GM23338 (cell line): ENCODE results near the gene ATP10B. TPM values are rescaled to one million over a fixed set of nuclear protein-coding genes. Genes with fewer than 3 reads are reported as not detected.
"Not testable (repeated sequence)": the region's sequence is repeated elsewhere in the genome, so short reads cannot be mapped to it uniquely, and the experiment has no call there.

Source experiments
- ATAC-seq: fragments of 200-7000 bp; cut with Tn5 transposase; 3 replicates; pipeline ENCODE4 v1.9.1; 2020
- DNase-seq: peaks from one replicate; pipeline ENCODE4 v3.0.0-alpha.2; 2015; ENCODE audit warnings: low spot score
- H2AFZ ChIP-seq: fragments of 200-600 bp; sonication (generic); 2 replicates; pipeline ENCODE4 v1.8.0; 2016; ENCODE audit warnings: antibody characterized with exemption, mild to moderate bottlenecking, moderate library complexity
- H3F3A ChIP-seq: fragments of 200-600 bp; sonication (generic); replicated peaks from 2 replicates; pipeline ENCODE4 v1.8.0; 2017; ENCODE audit warnings: antibody characterized with exemption, mixed run types, low read depth
- H3K27ac ChIP-seq: fragments of 200-600 bp; sonication (generic); 2 replicates; pipeline ENCODE4 v1.6.1; 2016; ENCODE audit warnings: low read depth
- H3K27me3 ChIP-seq: fragments of 200-600 bp; sonication (generic); 2 replicates; pipeline ENCODE4 v1.8.0; 2016; ENCODE audit warnings: mild to moderate bottlenecking, mixed run types, moderate library complexity; ENCODE audit not compliant: insufficient read depth
- H3K36me3 ChIP-seq: fragments of 200-600 bp; sonication (generic); 2 replicates; pipeline ENCODE4 v1.8.0; 2016; ENCODE audit warnings: mild to moderate bottlenecking; ENCODE audit not compliant: insufficient read depth
- H3K4me1 ChIP-seq: fragments of 200-600 bp; sonication (generic); 2 replicates; pipeline ENCODE4 v1.8.0; 2016; ENCODE audit warnings: mild to moderate bottlenecking, moderate library complexity; ENCODE audit not compliant: insufficient read depth
- H3K4me2 ChIP-seq: fragments of 200-600 bp; sonication (generic); 2 replicates; pipeline ENCODE4 v1.7.1; 2017; ENCODE audit warnings: mixed run types
- H3K4me3 ChIP-seq: fragments of 200-600 bp; sonication (generic); 2 replicates; pipeline ENCODE4 v1.6.1; 2016; ENCODE audit warnings: mixed run types
- H3K79me2 ChIP-seq: fragments of 200-600 bp; sonication (generic); replicated peaks from 2 replicates; pipeline ENCODE4 v1.8.0; 2017; ENCODE audit warnings: mild to moderate bottlenecking; ENCODE audit not compliant: insufficient read depth
- H3K9me2 ChIP-seq: fragments of 200-600 bp; sonication (generic); 2 replicates; pipeline ENCODE4 v1.8.0; 2017; ENCODE audit not compliant: insufficient read depth
- H4K20me1 ChIP-seq: fragments of 200-600 bp; sonication (generic); replicated peaks from 2 replicates; pipeline ENCODE4 v1.8.0; 2017; ENCODE audit warnings: mild to moderate bottlenecking; ENCODE audit not compliant: insufficient read depth
- H3K27ac Mint-ChIP-seq: 2 replicates; pipeline ENCODE4 v1.8.0; 2020; ENCODE audit warnings: inconsistent platforms, mild to moderate bottlenecking, moderate library complexity, mixed read lengths
- H3K27me3 Mint-ChIP-seq: 3 replicates; pipeline ENCODE4 v1.8.0; 2022; ENCODE audit warnings: low read depth, mild to moderate bottlenecking, moderate library complexity, mixed read lengths, inconsistent platforms; ENCODE audit not compliant: insufficient read depth, poor library complexity
- H3K36me3 Mint-ChIP-seq: 3 replicates; pipeline ENCODE4 v1.8.0; 2021; ENCODE audit warnings: low read depth, mild to moderate bottlenecking, inconsistent platforms, moderate library complexity, mixed read lengths
- H3K4me1 Mint-ChIP-seq: 3 replicates; pipeline ENCODE4 v1.8.0; 2020; ENCODE audit warnings: mild to moderate bottlenecking, inconsistent platforms, mixed read lengths
- H3K4me3 Mint-ChIP-seq: 3 replicates; pipeline ENCODE4 v1.8.0; 2021; ENCODE audit warnings: moderate library complexity, mild to moderate bottlenecking, inconsistent platforms, mixed read lengths
- H3K9me3 Mint-ChIP-seq: 3 replicates; pipeline ENCODE4 v1.8.0; 2020; ENCODE audit warnings: moderate library complexity, mild to moderate bottlenecking, inconsistent platforms, mixed read lengths
- CREB1 ChIP-seq: fragments of 250-450 bp; sonication (Bioruptor Pico); IDR thresholded peaks from 2 replicates; pipeline ENCODE4 v1.5.0; 2020; ENCODE audit warnings: low read depth, mild to moderate bottlenecking, moderate library complexity
- EZH2 ChIP-seq: fragments of 200-600 bp; sonication (generic); IDR thresholded peaks from one replicate; pipeline ENCODE4 v1.8.0; 2017; ENCODE audit warnings: antibody characterized with exemption, mild to moderate bottlenecking, low read depth; ENCODE audit not compliant: unreplicated experiment
- EZH2phosphoT487 ChIP-seq: fragments of 200-600 bp; sonication (generic); IDR thresholded peaks from one replicate; pipeline ENCODE4 v1.8.1; 2018; ENCODE audit warnings: antibody characterized with exemption; ENCODE audit not compliant: unreplicated experiment
- JUNB ChIP-seq: IDR thresholded peaks from one replicate; pipeline ENCODE4 v1.6.1; 2016; ENCODE audit warnings: antibody characterized with exemption; ENCODE audit not compliant: unreplicated experiment
- NANOG ChIP-seq: IDR thresholded peaks from 2 replicates; pipeline ENCODE4 v1.6.1; 2016; ENCODE audit warnings: antibody characterized with exemption, borderline replicate concordance
- POLR2AphosphoS5 ChIP-seq: IDR thresholded peaks from 2 replicates; pipeline ENCODE4 v1.6.1; 2016; ENCODE audit warnings: antibody characterized with exemption, low read depth
- STAT1 ChIP-seq: IDR thresholded peaks from one replicate; pipeline ENCODE4 v1.6.1; 2016; ENCODE audit warnings: antibody characterized with exemption; ENCODE audit not compliant: unreplicated experiment
- ZNF114 ChIP-seq: fragments of 250-450 bp; sonication (Bioruptor Pico); IDR thresholded peaks from 2 replicates; pipeline ENCODE4 v1.5.0; 2020; ENCODE audit warnings: mild to moderate bottlenecking, moderate library complexity
- ZNF331 ChIP-seq: fragments of 250-450 bp; sonication (Bioruptor Pico); IDR thresholded peaks from 2 replicates; pipeline ENCODE4 v1.5.0; 2020; ENCODE audit warnings: low read depth, mild to moderate bottlenecking, moderate library complexity
- polyA plus RNA-seq: library from polyadenylated mRNA; unstranded; fragments of >200 nt; fragmentation: Nextera tagmentation; extraction: Ambion mirVana; gene quantifications from 2 replicates; pipeline ENCODE4 v1.2.1, GENCODE V29; 2016
- total RNA-seq: library from RNA; depleted of rRNA; stranded (reverse); fragments of >200 nt; shearing (Covaris generic); gene quantifications from 2 replicates; pipeline ENCODE4 v1.2.3, GENCODE V29; 2014
- TF ChIP-seq, protein P1 (sequence below), 2 experiments: fragments of 200-600 bp in 1 of 2; sonication (generic) in 1 of 2; conservative IDR thresholded peaks; 2 replicates each; pipeline versions ENCODE4 v1.5.1 to v1.6.1; 2016 to 2017; ENCODE audit warnings: antibody characterized with exemption in 2 of 2, low read depth in 2 of 2, mild to moderate bottlenecking in 2 of 2, moderate library complexity in 1 of 2

ATP10B gene
- total and polyA plus RNA-seq, 2 experiments from 2014 or later: 0.11 to 0.14 TPM

DNA sequence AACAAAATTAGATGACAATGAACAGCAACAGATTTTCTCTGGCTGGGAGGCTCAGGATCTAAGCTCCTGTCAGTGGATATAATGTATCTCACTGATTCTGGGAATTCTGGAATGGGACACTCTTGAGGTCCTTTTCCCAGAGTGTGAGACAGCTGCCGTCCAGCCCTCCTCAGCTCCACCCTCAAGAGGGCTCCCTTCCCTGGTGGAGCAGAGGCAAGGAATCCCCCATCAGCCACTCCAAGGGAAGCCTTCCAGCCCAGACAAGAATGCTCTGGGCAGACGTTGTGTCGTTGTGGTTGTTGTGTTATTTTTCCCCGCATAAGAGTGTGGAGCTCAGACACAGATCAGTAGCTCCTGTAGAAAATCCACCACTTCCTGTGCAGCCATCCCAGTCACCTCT lies 47.7 kb upstream of the ATP10B start:
- Mint-ChIP-seq H3K36me3 (no peaks in the 10 kb centered on the region), H3K9me3 (no peaks in the 10 kb centered on the region; the same call in 2 of the 3 replicates), H3K27me3 (no peaks in the 10 kb centered on the region), H3K4me1 (no peaks in the 10 kb centered on the region), H3K27ac (no peak overlapping the region), H3K4me3 (no peak overlapping the region)
- Histone ChIP-seq H4K20me1 (no peaks in the 10 kb centered on the region), H3K4me3 (no peak overlapping the region), H3K79me2 (no peaks in the 10 kb centered on the region), H3K4me1 (no peaks in the 10 kb centered on the region), H3K27me3 (no peaks in the 10 kb centered on the region), H3K4me2 (no peak overlapping the region), H3K27ac (no peak overlapping the region), H3F3A (no peaks in the 10 kb centered on the region), H3K9me2 (no peaks in the 10 kb centered on the region), H2AFZ (no peak overlapping the region), H3K36me3 (no peaks in the 10 kb centered on the region)
- DNase-seq: peak; percentile 32
- peak; percentile 83 for ATAC-seq
- TF ChIP-seq, protein P1, sequence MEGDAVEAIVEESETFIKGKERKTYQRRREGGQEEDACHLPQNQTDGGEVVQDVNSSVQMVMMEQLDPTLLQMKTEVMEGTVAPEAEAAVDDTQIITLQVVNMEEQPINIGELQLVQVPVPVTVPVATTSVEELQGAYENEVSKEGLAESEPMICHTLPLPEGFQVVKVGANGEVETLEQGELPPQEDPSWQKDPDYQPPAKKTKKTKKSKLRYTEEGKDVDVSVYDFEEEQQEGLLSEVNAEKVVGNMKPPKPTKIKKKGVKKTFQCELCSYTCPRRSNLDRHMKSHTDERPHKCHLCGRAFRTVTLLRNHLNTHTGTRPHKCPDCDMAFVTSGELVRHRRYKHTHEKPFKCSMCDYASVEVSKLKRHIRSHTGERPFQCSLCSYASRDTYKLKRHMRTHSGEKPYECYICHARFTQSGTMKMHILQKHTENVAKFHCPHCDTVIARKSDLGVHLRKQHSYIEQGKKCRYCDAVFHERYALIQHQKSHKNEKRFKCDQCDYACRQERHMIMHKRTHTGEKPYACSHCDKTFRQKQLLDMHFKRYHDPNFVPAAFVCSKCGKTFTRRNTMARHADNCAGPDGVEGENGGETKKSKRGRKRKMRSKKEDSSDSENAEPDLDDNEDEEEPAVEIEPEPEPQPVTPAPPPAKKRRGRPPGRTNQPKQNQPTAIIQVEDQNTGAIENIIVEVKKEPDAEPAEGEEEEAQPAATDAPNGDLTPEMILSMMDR (conservative IDR thresholded peaks at IDR 0.05; ENCODE audit: low read depth in 2 of 2): peak in 1 of 2 experiments; percentile 56; a peak in 2 of 4 replicates
- TF ChIP-seq JUNB: no peak

DNA sequence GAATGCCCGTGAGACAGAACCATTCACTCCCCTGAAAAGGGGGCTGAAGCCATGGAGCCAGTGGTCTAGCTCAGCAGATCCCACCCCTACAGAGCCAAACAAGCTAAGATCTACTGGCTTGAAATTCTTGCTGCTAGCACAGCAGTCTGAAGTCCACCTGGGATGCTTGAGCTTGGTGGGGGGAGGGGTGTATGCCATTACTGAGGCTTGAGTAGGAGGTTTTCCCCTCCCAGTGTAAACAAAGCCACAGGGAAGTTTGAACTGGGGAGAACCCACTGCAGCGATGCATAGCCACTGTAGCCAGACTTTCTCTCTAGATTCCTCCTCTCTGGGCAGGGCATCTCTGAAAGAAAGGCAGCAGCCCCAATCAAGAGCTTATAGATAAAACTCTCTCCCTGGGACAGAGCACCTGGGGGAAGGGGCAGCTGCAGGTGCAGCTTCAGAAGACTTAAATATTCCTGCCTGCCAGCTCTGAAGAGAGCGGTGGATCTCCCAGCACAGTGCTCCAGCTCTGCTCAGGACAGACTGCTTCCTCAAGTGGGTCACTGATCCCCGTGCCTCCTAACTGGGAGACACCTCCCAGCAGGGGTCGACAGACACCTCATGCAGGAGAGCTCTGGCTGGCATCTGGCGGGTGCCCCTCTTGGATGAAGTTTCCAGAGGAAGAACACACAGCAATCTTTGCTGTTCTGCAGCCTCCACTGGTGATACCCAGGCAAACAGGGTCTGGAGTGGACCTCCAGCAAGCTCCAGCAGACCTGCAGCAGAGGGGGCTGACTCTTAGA lies 41.4 kb upstream of the ATP10B start:
- not testable (repeated sequence) for H4K20me1 ChIP-seq, H3K4me1 Mint-ChIP-seq, H3K27ac Mint-ChIP-seq, H3K79me2 ChIP-seq, DNase-seq, H3K27me3 Mint-ChIP-seq, H3K27me3 ChIP-seq, H3K36me3 Mint-ChIP-seq, H3F3A ChIP-seq, H3K4me1 ChIP-seq, H3K27ac ChIP-seq, H3K9me2 ChIP-seq, H2AFZ ChIP-seq, H3K4me2 ChIP-seq, ATAC-seq, H3K36me3 ChIP-seq, H3K4me3 ChIP-seq, H3K4me3 Mint-ChIP-seq
- peaks cover 14% of the 10 kb centered on the region for H3K9me3 Mint-ChIP-seq

DNA sequence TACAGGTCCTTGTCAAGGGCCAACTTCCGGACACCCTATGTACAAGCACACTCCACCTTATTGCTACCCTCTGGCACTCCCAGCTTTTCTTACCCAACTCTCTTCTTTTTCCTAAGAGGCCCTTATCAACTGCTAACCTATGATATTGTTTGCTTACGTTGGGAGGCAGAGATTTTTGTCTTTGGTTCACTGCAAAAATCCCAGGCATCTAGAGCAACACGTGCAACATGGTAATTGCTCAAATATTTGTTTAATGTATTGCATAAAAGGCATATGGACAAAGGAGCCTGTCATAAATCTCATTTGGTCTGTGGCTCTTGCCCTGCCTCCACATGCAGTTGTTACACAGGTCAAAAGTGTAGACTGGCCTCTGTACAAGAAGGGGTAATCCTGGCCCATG lies 35.8 kb upstream of the ATP10B start:
- ATAC-seq: no peak
- TF ChIP-seq POLR2AphosphoS5 (no peak), STAT1 (no peak), JUNB (no peak), EZH2phosphoT487 (no peak), ZNF114 (CRISPR knock-in tag) (no peak), EZH2 (no peak), CREB1 (CRISPR knock-in tag) (no peak), NANOG (no peak), ZNF331 (CRISPR knock-in tag) (no peak)
- TF ChIP-seq, protein P1 (conservative IDR thresholded peaks at IDR 0.05; ENCODE audit: low read depth in 2 of 2): no peak

More for the DNA sequence above, 35.8 kb upstream of the ATP10B start:
- Histone ChIP-seq H2AFZ (no peak overlapping the region), H3K27me3 (no peaks in the 10 kb centered on the region), H3K79me2 (no peaks in the 10 kb centered on the region), H3K4me3 (no peak overlapping the region), H3K36me3 (no peaks in the 10 kb centered on the region), H3K27ac (no peak overlapping the region), H3F3A (no peaks in the 10 kb centered on the region), H3K9me2 (no peaks in the 10 kb centered on the region), H3K4me2 (no peak overlapping the region), H3K4me1 (peaks cover 9% of the 10 kb centered on the region; the same call in 1 of the 2 replicates), H4K20me1 (no peaks in the 10 kb centered on the region)
- no peak for DNase-seq
- Mint-ChIP-seq H3K27ac (no peak overlapping the region), H3K27me3 (no peaks in the 10 kb centered on the region), H3K9me3 (peaks cover 4% of the 10 kb centered on the region), H3K4me3 (no peak overlapping the region), H3K4me1 (peaks cover 14% of the 10 kb centered on the region), H3K36me3 (peaks cover 4% of the 10 kb centered on the region; the same call in 1 of the 3 replicates)
